ENCODE measurements around the gene PARD3B. TPM values are rescaled to one million over a fixed set of nuclear protein-coding genes. Genes with fewer than 3 reads are reported as not detected.

Gene PARD3B
- total and polyA plus RNA-seq, 4 donors: 6.8 to 50.9 (median 22.5) TPM

GRCh38 chr2:205650450-205650849, 1105.2 kb downstream of the PARD3B start:
- intact Hi-C loops (cut with DNase I): no loop called here
- Histone ChIP-seq H3K9me3 (ENCODE audit: control insufficient read depth, low read length) (no peaks in the 10 kb centered on the region), H3K36me3 (ENCODE audit: control insufficient read depth in 1 of 2, insufficient read depth in 2 of 2, low read length in 1 of 2) (no peaks in the 10 kb centered on the region), H3K27ac (ENCODE audit: low read depth in 1 of 2, low read length in 2 of 2) (no peak overlapping the region), H3K4me1 (ENCODE audit: control insufficient read depth in 1 of 2, insufficient read depth in 2 of 2, low read length in 2 of 2) (no peaks in the 10 kb centered on the region), H3K4me3 (ENCODE audit: low read length in 2 of 2) (no peak overlapping the region), H3K27me3 (ENCODE audit: control insufficient read depth in 1 of 2, insufficient read depth in 2 of 2, low read length in 1 of 2) (no peaks in the 10 kb centered on the region)
- DNase-seq (no peak), ATAC-seq (ENCODE audit: low FRiP score) (no peak)
- 83 to 92% methylated on average over 4 of the region's 4 CpGs for WGBS, 2 donors

GRCh38 chr2:205650931-205651330, 1105.7 kb downstream of the PARD3B start:
- no peak overlapping the region for H3K4me3 ChIP-seq (ENCODE audit: low read length in 2 of 2)
- no peaks in the 10 kb centered on the region for H3K36me3 ChIP-seq (ENCODE audit: control insufficient read depth in 1 of 2, insufficient read depth in 2 of 2, low read length in 1 of 2)
- intact Hi-C loops (cut with DNase I): no loop called here
- no peaks in the 10 kb centered on the region for H3K9me3 ChIP-seq (ENCODE audit: control insufficient read depth, low read length)
- WGBS, 2 donors: 97 to 98% methylated on average over 7 of the region's 7 CpGs
- no peaks in the 10 kb centered on the region for H3K27me3 ChIP-seq (ENCODE audit: control insufficient read depth in 1 of 2, insufficient read depth in 2 of 2, low read length in 1 of 2)
- no peak overlapping the region for H3K27ac ChIP-seq (ENCODE audit: low read depth in 1 of 2, low read length in 2 of 2)
- H3K4me1 ChIP-seq (ENCODE audit: control insufficient read depth in 1 of 2, insufficient read depth in 2 of 2, low read length in 2 of 2): no peaks in the 10 kb centered on the region
- no peak for ATAC-seq (ENCODE audit: low FRiP score)
- DNase-seq: no peak

DNA sequence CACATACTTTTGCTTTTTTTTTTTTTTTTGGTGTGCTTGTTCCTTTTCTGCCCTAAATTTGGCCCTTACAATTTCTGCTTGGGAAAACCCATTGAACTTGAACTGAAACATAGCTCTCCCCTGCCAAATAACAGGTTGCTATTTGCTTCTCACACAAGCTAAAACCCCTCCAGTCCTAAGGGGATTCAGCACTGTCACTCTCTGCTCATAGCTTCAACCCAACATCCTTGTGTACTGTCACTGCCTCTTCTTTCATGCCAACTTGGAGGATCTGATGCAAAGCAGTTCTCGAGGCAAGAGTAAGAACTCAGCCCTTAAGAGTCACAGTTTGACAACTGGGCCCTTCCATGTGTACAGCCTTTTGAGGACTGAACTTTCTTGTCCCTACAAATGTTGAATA, 1106.4 kb downstream of the PARD3B start:
- no peak overlapping the region for H3K27ac ChIP-seq (ENCODE audit: low read depth in 1 of 2, low read length in 2 of 2)
- intact Hi-C loops (cut with DNase I): no loop called here
- DNase-seq (no peak), ATAC-seq (ENCODE audit: low FRiP score) (no peak)
- H3K9me3 ChIP-seq (ENCODE audit: control insufficient read depth, low read length): no peaks in the 10 kb centered on the region
- no peaks in the 10 kb centered on the region for H3K36me3 ChIP-seq (ENCODE audit: control insufficient read depth in 1 of 2, insufficient read depth in 2 of 2, low read length in 1 of 2)
- no peaks in the 10 kb centered on the region for H3K4me1 ChIP-seq (ENCODE audit: control insufficient read depth in 1 of 2, insufficient read depth in 2 of 2, low read length in 2 of 2)
- no peaks in the 10 kb centered on the region for H3K27me3 ChIP-seq (ENCODE audit: control insufficient read depth in 1 of 2, insufficient read depth in 2 of 2, low read length in 1 of 2)
- H3K4me3 ChIP-seq (ENCODE audit: low read length in 2 of 2): no peak overlapping the region
- 0% methylated on average over 1 of the region's 1 CpG for WGBS, 2 donors

DNA sequence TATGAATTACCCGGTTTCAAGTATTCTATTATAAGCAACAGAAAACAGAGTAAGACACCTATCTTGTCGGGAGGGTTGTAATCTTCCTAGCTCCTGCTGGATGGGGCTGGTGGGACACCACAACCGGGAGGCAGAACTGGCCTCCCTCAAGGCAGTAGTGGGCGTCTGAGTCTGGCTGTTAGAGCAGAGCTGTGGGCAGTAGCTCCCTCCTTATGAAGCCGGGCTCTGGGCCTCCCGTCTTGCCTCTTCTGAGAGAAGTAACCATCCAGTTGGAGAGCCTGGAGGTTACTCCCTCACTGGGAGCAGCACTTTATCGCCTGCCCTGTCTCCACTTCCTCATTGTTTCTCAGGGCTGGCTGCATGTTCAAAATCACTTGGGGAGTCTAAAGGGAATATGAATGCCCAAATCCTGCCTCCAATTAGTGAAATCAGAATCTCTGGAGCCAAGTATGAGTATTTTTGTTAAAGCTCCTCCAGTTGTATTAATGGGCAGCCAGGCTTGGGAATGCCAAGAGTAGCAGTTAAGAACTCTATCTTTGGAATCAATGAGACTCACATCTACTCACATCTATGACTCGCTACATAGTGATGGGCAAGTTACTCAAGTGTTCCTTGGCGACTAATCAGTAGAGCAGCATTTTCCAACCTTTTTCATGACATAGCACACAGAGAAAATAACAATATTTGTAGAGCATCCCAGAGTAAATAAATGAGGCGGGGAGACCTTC, 1109.8 kb downstream of the PARD3B start:
- H3K27ac ChIP-seq (ENCODE audit: low read depth in 1 of 2, low read length in 2 of 2): peak overlapping the region in 1 of 2 donors; percentile 60
- peaks cover 0 to 5% of the 10 kb centered on the region in 2 donors for H3K4me1 ChIP-seq (ENCODE audit: control insufficient read depth in 1 of 2, insufficient read depth in 2 of 2, low read length in 2 of 2)
- no peaks in the 10 kb centered on the region for H3K27me3 ChIP-seq (ENCODE audit: control insufficient read depth in 1 of 2, insufficient read depth in 2 of 2, low read length in 1 of 2)
- no peak for DNase-seq
- intact Hi-C loops (cut with DNase I): no loop called here
- no peaks in the 10 kb centered on the region for H3K36me3 ChIP-seq (ENCODE audit: control insufficient read depth in 1 of 2, insufficient read depth in 2 of 2, low read length in 1 of 2)
- ATAC-seq (ENCODE audit: low FRiP score): no peak
- H3K9me3 ChIP-seq (ENCODE audit: control insufficient read depth, low read length): no peaks in the 10 kb centered on the region
- H3K4me3 ChIP-seq (ENCODE audit: low read length in 2 of 2): no peak overlapping the region
- 66 to 72% methylated on average over 10 of the region's 10 CpGs for WGBS, 2 donors

DNA sequence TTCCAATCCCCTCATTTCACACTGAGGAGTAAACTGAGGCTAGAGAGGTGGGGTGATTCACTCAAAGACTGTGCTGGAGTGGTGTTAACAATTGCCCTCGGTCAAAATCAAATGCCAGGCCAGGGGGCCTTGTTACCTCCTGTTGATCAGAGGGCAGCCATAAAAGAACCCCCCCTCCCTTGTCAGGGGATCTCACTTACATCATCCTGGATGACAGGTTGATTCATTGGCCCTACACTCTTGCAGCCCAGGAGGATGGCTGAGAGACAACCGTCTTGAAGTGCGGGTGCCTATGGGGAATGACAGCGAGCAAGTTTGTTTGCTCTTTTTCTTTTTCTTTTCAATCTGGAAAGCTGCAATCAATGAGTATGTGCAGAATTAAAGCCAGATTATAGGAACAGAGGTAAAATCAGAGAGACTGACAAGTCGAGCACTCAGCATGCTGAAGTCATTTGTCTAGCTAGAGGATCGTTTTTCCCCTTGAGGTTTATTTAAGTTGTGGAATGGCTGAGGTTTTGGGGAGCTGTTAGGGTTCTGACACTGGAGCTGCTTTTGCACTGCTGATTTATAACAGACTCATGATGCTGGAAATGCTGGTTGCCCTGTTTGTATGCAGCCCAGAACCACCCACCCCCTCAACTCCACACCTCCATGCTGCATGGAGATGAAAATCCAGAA, 1110.6 kb downstream of the PARD3B start:
- ATAC-seq (ENCODE audit: low FRiP score) (no peak), DNase-seq (no peak)
- H3K9me3 ChIP-seq (ENCODE audit: control insufficient read depth, low read length): no peaks in the 10 kb centered on the region
- no peaks in the 10 kb centered on the region for H3K36me3 ChIP-seq (ENCODE audit: control insufficient read depth in 1 of 2, insufficient read depth in 2 of 2, low read length in 1 of 2)
- 73 to 91% methylated on average over 6 of the region's 6 CpGs for WGBS, 2 donors
- no peak overlapping the region for H3K27ac ChIP-seq (ENCODE audit: low read depth in 1 of 2, low read length in 2 of 2)
- no peaks in the 10 kb centered on the region for H3K27me3 ChIP-seq (ENCODE audit: control insufficient read depth in 1 of 2, insufficient read depth in 2 of 2, low read length in 1 of 2)
- H3K4me3 ChIP-seq (ENCODE audit: low read length in 2 of 2): no peak overlapping the region
- peaks cover 5 to 6% of the 10 kb centered on the region in 2 donors for H3K4me1 ChIP-seq (ENCODE audit: control insufficient read depth in 1 of 2, insufficient read depth in 2 of 2, low read length in 2 of 2)
- intact Hi-C loops (cut with DNase I): no loop called here

GRCh38 chr2:205656461-205656860, 1111.2 kb downstream of the PARD3B start:
- H3K9me3 ChIP-seq (ENCODE audit: control insufficient read depth, low read length): no peaks in the 10 kb centered on the region
- intact Hi-C loops (cut with DNase I): no loop called here
- WGBS, 2 donors: 89 to 93% methylated on average over 7 of the region's 7 CpGs
- DNase-seq (no peak), ATAC-seq (ENCODE audit: low FRiP score) (no peak)
- H3K27me3 ChIP-seq (ENCODE audit: control insufficient read depth in 1 of 2, insufficient read depth in 2 of 2, low read length in 1 of 2): no peaks in the 10 kb centered on the region
- H3K27ac ChIP-seq (ENCODE audit: low read depth in 1 of 2, low read length in 2 of 2): no peak overlapping the region
- H3K4me3 ChIP-seq (ENCODE audit: low read length in 2 of 2): no peak overlapping the region
- peaks cover 7% of the 10 kb centered on the region in 2 donors for H3K4me1 ChIP-seq (ENCODE audit: control insufficient read depth in 1 of 2, insufficient read depth in 2 of 2, low read length in 2 of 2)
- no peaks in the 10 kb centered on the region for H3K36me3 ChIP-seq (ENCODE audit: control insufficient read depth in 1 of 2, insufficient read depth in 2 of 2, low read length in 1 of 2)

DNA sequence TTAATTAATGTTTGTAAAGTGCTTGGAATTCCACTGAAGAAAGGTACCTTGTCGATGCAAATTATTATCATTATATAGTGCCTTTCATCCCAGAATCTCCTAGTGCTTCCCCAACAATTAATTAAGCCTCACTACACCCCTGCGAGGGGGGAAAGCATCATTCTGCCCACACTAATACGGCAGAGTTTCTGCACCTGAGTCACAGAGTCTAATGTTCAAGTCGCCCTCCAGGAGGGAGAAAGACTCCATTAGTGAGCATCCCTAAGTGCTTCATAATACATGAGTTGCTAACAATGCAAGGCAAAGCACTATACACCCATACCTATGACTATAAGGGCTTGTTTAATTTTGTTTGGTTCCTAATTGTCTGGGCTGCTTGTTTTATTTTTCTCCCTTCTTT, 1111.7 kb downstream of the PARD3B start:
- Histone ChIP-seq H3K9me3 (ENCODE audit: control insufficient read depth, low read length) (no peaks in the 10 kb centered on the region), H3K4me3 (ENCODE audit: low read length in 2 of 2) (no peak overlapping the region), H3K36me3 (ENCODE audit: control insufficient read depth in 1 of 2, insufficient read depth in 2 of 2, low read length in 1 of 2) (no peaks in the 10 kb centered on the region), H3K27ac (ENCODE audit: low read depth in 1 of 2, low read length in 2 of 2) (no peak overlapping the region), H3K27me3 (ENCODE audit: control insufficient read depth in 1 of 2, insufficient read depth in 2 of 2, low read length in 1 of 2) (no peaks in the 10 kb centered on the region), H3K4me1 (ENCODE audit: control insufficient read depth in 1 of 2, insufficient read depth in 2 of 2, low read length in 2 of 2) (peaks cover 7% of the 10 kb centered on the region in 2 donors)
- intact Hi-C loops (cut with DNase I): no loop called here
- no peak for ATAC-seq (ENCODE audit: low FRiP score)
- no peak for DNase-seq
- WGBS, 2 donors: 83 to 86% methylated on average over 4 of the region's 4 CpGs

- ATAC-seq (ENCODE audit: low FRiP score) (no peak), DNase-seq (no peak)
These were observed 1112.3 kb downstream of the PARD3B start for GRCh38 chr2:205657579-205657978.

GRCh38 chr2:205658068-205658467, 1112.8 kb downstream of the PARD3B start:
- H3K27ac ChIP-seq (ENCODE audit: low read depth in 1 of 2, low read length in 2 of 2): no peak overlapping the region
- intact Hi-C loops (cut with DNase I): no loop called here
- ATAC-seq (ENCODE audit: low FRiP score) (no peak), DNase-seq (no peak)
- no peaks in the 10 kb centered on the region for H3K9me3 ChIP-seq (ENCODE audit: control insufficient read depth, low read length)
- peaks cover 7% of the 10 kb centered on the region in 2 donors for H3K4me1 ChIP-seq (ENCODE audit: control insufficient read depth in 1 of 2, insufficient read depth in 2 of 2, low read length in 2 of 2)
- no peak overlapping the region for H3K4me3 ChIP-seq (ENCODE audit: low read length in 2 of 2)
- 68 to 80% methylated on average over 2 of the region's 2 CpGs for WGBS, 2 donors
- H3K36me3 ChIP-seq (ENCODE audit: control insufficient read depth in 1 of 2, insufficient read depth in 2 of 2, low read length in 1 of 2): no peaks in the 10 kb centered on the region
- no peaks in the 10 kb centered on the region for H3K27me3 ChIP-seq (ENCODE audit: control insufficient read depth in 1 of 2, insufficient read depth in 2 of 2, low read length in 1 of 2)

More at GRCh38 chr2:205657579-205657978, 1112.3 kb downstream of the PARD3B start:
- 3 to 10% methylated on average over 3 of the region's 3 CpGs for WGBS, 2 donors
- intact Hi-C loops (cut with DNase I): no loop called here
- Histone ChIP-seq H3K27me3 (ENCODE audit: control insufficient read depth in 1 of 2, insufficient read depth in 2 of 2, low read length in 1 of 2) (no peaks in the 10 kb centered on the region), H3K9me3 (ENCODE audit: control insufficient read depth, low read length) (no peaks in the 10 kb centered on the region), H3K4me1 (ENCODE audit: control insufficient read depth in 1 of 2, insufficient read depth in 2 of 2, low read length in 2 of 2) (peaks cover 7% of the 10 kb centered on the region in 2 donors), H3K36me3 (ENCODE audit: control insufficient read depth in 1 of 2, insufficient read depth in 2 of 2, low read length in 1 of 2) (no peaks in the 10 kb centered on the region), H3K4me3 (ENCODE audit: low read length in 2 of 2) (no peak overlapping the region), H3K27ac (ENCODE audit: low read depth in 1 of 2, low read length in 2 of 2) (no peak overlapping the region)

All from aorta (tissue), 5 donors.